Epithelial cell of prostate (primary cell): ENCODE data around the gene KDELR3.

Source experiments
- DNase-seq: peaks from one replicate; pipeline ENCODE4 v3.0.0-alpha.2; 2011; ENCODE audit warnings: low read depth, low spot score
- H3K27ac ChIP-seq: fragments of 450-650 bp; 2 replicates; pipeline ENCODE4 v1.5.1; 2017; ENCODE audit warnings: mild to moderate bottlenecking

The KDELR3 gene

GRCh38 chr22:38436629-38437395 is 31.1 kb upstream of the KDELR3 start:
- H3K27ac ChIP-seq, result no peak overlapping the region
- no peak for DNase-seq

- no peak overlapping the region for H3K27ac ChIP-seq
- DNase-seq, result no peak
Measured at GRCh38 chr22:38437416-38437815, 30.5 kb upstream of the KDELR3 start.

GRCh38 chr22:38440747-38441350 is 27.0 kb upstream of the KDELR3 start:
- H3K27ac ChIP-seq, result no peak overlapping the region
- no peak for DNase-seq

GRCh38 chr22:38441620-38442287 is 26.1 kb upstream of the KDELR3 start:
- H3K27ac ChIP-seq, result no peak overlapping the region
- DNase-seq, result no peak

GRCh38 chr22:38442967-38443627 is 24.8 kb upstream of the KDELR3 start:
- no peak overlapping the region for H3K27ac ChIP-seq
- DNase-seq, result no peak

- no peak for DNase-seq
- no peak overlapping the region for H3K27ac ChIP-seq
Measured at GRCh38 chr22:38443628-38444521, 24.0 kb upstream of the KDELR3 start.

- no peak overlapping the region for H3K27ac ChIP-seq
- DNase-seq, result no peak
Measured at GRCh38 chr22:38444783-38445182, 23.1 kb upstream of the KDELR3 start.

GRCh38 chr22:38446018-38446601 is 21.8 kb upstream of the KDELR3 start:
- H3K27ac ChIP-seq, result no peak overlapping the region
- DNase-seq, result no peak

GRCh38 chr22:38448945-38449745 is 18.8 kb upstream of the KDELR3 start:
- no peak overlapping the region for H3K27ac ChIP-seq
- DNase-seq, result no peak

- no peak for DNase-seq
- no peak overlapping the region for H3K27ac ChIP-seq
Measured at GRCh38 chr22:38449776-38450175, 18.1 kb upstream of the KDELR3 start.

GRCh38 chr22:38450234-38450797 is 17.6 kb upstream of the KDELR3 start:
- H3K27ac ChIP-seq, result no peak overlapping the region
- no peak for DNase-seq

GRCh38 chr22:38451404-38451803 is 16.5 kb upstream of the KDELR3 start:
- DNase-seq, result no peak
- no peak overlapping the region for H3K27ac ChIP-seq

GRCh38 chr22:38451864-38452263 is 16.0 kb upstream of the KDELR3 start:
- DNase-seq, result no peak
- H3K27ac ChIP-seq, result no peak overlapping the region

- no peak for DNase-seq
- no peak overlapping the region for H3K27ac ChIP-seq
Measured at GRCh38 chr22:38452373-38453065, 15.4 kb upstream of the KDELR3 start.

GRCh38 chr22:38453066-38453672 is 14.7 kb upstream of the KDELR3 start:
- no peak overlapping the region for H3K27ac ChIP-seq
- DNase-seq, result no peak

- no peak overlapping the region for H3K27ac ChIP-seq
Measured at GRCh38 chr22:38453996-38454352, 13.9 kb upstream of the KDELR3 start.

GRCh38 chr22:38454353-38455075 is 13.4 kb upstream of the KDELR3 start:
- H3K27ac ChIP-seq, result no peak overlapping the region
- DNase-seq, result no peak

More at GRCh38 chr22:38453996-38454352, 13.9 kb upstream of the KDELR3 start:
- DNase-seq, result no peak
